D721Med (cell line): ENCODE data around the gene MIEN1.
"Not testable (repeated sequence)": the region's sequence is repeated elsewhere in the genome, so short reads cannot be mapped to it uniquely, and the experiment has no call there.

ENCODE experiments used
- DNase-seq: peaks from one replicate; pipeline ENCODE4 v3.0.0; 2011; ENCODE audit warnings: low spot score; ENCODE audit not compliant: insufficient read length
- FAIRE-seq: peaks from 2 replicates; lab custom pipeline; 2011; peaks lifted over from hg19 to GRCh38; lab: Jason Lieb, UNC
- TF ChIP-seq, protein P1 (sequence below): IDR thresholded peaks from 2 replicates; pipeline ENCODE4 v1.5.1; 2012; ENCODE audit warnings: mild to moderate bottlenecking, control low read depth; ENCODE audit not compliant: insufficient read depth; ENCODE audit errors: missing control alignments

Gene MIEN1

DNA sequence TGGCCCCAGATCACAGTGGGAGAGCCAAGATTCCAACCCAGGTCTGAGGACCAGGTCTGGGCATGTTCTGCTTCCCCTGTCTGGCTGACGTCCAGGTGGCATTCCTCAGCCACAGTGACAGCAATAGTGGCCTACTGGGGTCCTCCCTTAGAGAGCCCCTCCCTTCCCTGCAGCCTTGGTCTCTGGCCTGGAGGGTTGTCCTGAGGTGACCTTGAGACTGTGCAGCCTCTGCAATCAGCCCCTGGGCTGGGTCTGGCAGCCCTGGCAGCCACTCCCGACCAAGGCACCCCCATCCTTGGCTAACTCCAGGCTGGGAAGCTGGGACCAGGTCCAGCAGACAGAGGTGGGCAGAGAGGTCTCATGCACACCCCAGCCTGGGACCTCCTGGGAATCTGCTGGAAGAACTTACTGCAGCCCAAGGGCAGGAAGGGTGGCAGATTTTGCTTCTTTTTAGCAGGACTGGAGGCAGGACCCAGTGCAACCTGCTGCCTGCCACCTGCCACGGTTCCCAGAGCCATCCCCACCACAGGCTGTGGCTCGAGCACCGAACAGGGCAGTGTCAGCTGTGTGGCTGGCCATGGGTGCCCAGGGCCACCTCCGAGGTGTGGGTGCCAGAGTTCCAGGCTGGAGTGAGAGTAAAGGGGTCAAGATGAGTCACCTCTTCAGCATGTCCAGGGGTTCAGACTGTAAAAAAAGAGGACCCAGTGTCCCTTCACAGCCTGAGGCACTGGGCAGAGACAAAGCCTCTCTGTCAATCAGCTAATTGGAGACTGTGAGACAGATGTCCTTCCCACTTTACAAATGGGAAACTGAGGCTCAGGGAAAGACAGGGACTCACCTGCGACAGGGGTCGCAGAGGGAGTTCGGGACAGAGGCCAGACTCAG, 20.0 kb upstream of the MIEN1 start:
- no peak for FAIRE-seq
- no peak for DNase-seq
- TF ChIP-seq, protein P1, sequence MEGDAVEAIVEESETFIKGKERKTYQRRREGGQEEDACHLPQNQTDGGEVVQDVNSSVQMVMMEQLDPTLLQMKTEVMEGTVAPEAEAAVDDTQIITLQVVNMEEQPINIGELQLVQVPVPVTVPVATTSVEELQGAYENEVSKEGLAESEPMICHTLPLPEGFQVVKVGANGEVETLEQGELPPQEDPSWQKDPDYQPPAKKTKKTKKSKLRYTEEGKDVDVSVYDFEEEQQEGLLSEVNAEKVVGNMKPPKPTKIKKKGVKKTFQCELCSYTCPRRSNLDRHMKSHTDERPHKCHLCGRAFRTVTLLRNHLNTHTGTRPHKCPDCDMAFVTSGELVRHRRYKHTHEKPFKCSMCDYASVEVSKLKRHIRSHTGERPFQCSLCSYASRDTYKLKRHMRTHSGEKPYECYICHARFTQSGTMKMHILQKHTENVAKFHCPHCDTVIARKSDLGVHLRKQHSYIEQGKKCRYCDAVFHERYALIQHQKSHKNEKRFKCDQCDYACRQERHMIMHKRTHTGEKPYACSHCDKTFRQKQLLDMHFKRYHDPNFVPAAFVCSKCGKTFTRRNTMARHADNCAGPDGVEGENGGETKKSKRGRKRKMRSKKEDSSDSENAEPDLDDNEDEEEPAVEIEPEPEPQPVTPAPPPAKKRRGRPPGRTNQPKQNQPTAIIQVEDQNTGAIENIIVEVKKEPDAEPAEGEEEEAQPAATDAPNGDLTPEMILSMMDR, result no peak

DNA sequence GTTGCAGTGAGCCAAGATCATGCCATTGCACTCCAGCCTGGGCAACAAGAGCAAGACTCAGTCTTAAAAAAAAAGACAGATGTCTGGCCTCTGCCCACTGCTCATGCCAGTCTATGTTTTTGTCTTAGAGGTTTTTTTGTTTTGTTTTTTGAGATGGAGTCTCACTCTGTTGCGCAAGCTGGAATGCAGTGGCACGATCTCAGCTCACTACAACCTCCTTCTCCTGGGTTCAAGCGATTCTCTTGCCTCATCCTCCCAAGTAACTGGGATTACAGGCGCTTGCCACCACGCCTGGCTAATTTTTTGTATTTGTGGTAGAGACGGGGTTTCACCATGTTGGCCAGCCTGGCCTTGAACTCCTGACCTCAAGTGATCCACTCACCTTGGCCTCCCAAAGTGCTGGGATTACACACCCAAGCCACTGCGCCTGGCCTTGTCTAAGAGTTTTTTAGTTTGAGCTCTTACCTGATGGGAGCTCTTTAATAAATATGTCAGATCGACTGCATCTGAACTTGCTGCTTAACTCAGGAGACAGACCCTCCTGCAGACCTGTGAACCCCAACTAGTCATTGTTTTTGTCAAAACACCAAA, 18.2 kb upstream of the MIEN1 start:
- not testable (repeated sequence) for FAIRE-seq, DNase-seq

DNA sequence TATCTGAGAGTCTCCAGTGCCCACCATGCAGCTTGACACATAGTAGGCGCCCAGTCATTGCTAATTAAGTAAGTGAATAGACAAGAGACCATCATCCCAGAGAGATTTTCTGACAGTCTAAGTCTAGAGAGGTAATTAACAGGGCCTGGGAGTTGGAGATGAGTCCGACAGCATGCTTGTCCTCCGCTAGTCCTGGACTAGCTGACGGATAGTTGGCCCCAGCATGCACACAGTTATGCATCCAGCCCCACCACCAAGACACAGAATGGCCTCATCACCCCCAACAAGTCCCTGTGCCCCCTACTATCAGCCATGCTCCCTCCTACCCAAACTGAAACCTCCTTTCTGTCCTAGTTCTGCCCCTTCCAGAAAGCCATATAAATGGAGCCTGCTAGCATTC, 17.4 kb upstream of the MIEN1 start:
- DNase-seq, result no peak
- TF ChIP-seq, protein P1, result no peak
- no peak for FAIRE-seq

DNA sequence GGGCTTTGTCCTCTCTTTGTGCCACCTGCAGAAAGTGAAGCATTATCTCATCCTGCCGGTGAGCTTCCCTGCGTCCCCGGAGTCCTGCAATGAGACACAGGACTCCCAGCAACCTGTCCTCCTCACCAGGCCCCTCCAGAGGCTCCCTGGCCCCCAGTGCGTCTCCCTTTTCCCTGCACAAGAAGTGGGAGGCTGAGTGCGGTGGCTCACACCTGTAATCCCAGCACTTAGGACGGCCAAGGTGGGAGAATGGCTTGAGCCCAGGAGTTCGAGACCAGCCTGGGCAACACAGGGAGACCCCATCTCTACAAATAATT, 15.8 kb upstream of the MIEN1 start:
- FAIRE-seq (no peak), DNase-seq (no peak)
- TF ChIP-seq, protein P1, result no peak

DNA sequence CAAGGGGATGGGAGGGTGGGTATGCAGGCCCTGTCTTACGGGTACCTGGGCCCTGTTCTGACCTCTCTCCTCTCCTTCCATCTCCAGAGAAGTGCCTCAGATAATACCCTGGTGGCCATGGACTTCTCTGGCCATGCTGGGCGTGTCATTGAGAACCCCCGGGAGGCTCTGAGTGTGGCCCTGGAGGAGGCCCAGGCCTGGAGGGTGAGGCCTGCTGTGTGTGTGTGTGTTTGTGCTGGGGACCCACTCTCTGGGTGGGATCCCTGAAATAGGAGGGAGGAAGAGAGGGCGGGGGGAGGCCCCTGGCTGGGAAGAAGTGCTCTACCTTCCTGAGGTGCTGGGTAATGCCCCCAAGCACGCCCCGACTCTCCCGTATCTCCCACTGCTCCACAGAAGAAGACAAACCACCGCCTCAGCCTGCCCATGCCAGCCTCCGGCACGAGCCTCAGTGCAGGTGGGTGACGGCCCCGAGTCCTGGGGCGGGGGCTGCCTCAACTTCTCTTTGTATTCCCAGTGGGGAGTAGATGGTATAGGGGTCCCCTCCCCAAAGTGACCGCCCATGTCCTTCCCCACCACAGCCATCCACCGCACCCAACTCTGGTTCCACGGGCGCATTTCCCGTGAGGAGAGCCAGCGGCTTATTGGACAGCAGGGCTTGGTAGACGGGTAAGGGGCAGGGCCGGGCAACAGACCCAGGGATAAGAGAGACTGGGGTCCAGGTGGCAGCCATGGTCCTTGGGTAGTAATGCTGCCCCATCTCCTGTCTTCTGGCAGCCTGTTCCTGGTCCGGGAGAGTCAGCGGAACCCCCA, 15.2 kb upstream of the MIEN1 start:
- TF ChIP-seq, protein P1, result no peak
- FAIRE-seq, result no peak
- DNase-seq, result no peak

DNA sequence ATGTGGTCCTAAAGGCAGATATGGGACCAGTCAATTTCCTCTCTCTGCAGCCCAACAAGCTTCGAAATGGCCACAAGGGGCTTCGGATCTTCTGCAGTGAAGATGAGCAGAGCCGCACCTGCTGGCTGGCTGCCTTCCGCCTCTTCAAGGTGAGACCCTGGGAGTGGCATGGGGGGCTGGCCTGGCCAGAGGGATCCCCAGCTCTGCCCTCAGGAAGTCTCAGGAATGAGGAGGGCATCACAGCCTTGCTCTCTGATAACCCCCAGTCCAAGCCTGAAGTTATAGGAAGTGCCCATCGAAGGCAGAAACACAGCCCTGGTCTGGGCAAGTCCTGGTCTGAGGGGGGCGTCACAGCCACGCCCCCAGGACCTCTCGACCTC, 14.5 kb upstream of the MIEN1 start:
- FAIRE-seq (no peak), DNase-seq (no peak)
- TF ChIP-seq, protein P1, result no peak

DNA sequence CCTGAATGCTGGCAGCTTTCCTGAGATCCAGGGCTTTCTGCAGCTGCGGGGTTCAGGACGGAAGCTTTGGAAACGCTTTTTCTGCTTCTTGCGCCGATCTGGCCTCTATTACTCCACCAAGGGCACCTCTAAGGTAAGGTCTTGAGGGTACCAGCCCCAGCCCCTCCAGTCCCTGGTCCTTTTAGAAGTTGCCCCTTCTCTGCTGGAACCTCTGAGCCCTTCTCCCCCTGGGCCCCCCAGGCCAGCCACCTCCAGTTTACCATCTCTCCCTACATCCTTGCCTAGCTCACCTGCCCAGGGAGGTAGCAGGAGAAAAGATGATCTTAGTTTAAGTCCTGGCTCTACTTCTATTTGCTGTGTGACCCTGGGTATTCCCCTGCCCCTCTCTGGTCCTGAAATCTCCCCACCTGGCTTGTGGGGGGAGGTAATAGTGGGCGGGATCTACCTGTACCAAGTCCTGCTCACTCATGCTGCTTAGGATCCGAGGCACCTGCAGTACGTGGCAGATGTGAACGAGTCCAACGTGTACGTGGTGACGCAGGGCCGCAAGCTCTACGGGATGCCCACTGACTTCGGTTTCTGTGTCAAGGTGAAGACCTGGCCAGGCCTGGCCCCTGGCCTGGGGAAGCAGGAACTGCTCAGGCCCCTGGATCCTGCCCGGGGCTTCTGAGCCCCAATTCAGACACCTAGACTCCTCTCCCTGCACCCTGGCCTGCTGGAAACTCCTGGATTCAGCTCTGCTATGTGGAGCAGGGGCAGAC, 13.9 kb upstream of the MIEN1 start:
- DNase-seq, result no peak
- no peak for FAIRE-seq
- TF ChIP-seq, protein P1, result no peak
